Measurements from ENCODE around the gene ADAMTS17.

Gene ADAMTS17

DNA sequence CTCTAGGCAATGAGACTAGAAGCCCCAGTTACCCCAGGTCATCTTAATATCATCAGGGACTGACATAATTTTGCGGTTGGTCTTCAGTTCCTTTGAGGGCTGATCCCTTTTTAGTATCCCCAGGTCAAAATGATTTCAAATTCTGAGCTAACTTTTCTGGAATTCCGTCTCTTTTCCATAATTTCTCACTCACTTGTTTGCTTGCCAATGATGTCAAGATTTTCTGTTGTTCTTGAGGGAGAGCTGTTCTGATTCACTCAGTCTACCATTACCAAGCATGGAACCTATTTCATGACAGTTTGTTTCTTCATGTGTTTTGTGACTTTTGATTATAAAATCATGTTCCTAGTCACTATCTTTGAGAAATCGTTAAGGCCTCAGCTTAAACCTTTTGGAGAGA, 418.1 kb downstream of the ADAMTS17 start:
- DNase-seq = no peak
